ENCODE data around the gene ACP3. TPM values are rescaled to one million over a fixed set of nuclear protein-coding genes. Genes with fewer than 3 reads are reported as not detected.

Gene ACP3
- total RNA-seq, 4 donors from 2014 or later, result 1.0 to 41.3 (median 7.9) TPM

DNA sequence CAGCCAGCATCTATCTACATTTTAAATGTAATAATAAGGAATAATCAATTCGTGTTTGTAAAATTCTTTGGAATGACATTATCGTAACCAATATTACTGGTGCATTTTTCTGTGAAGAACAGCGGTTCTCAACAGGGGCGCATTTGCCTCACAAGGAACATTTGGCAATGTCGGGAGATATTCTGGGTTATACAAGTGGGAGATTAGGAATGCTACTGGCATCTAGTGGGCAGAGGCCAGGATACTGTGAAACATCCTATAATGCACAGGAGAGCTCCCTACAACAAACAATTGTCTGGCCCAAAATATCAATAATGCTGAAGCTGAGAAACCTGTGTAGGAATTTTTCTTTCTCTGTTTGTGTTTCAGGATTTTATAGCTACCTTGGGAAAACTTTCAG is 25.0 kb downstream of the ACP3 start:
- TF ChIP-seq, protein P1, sequence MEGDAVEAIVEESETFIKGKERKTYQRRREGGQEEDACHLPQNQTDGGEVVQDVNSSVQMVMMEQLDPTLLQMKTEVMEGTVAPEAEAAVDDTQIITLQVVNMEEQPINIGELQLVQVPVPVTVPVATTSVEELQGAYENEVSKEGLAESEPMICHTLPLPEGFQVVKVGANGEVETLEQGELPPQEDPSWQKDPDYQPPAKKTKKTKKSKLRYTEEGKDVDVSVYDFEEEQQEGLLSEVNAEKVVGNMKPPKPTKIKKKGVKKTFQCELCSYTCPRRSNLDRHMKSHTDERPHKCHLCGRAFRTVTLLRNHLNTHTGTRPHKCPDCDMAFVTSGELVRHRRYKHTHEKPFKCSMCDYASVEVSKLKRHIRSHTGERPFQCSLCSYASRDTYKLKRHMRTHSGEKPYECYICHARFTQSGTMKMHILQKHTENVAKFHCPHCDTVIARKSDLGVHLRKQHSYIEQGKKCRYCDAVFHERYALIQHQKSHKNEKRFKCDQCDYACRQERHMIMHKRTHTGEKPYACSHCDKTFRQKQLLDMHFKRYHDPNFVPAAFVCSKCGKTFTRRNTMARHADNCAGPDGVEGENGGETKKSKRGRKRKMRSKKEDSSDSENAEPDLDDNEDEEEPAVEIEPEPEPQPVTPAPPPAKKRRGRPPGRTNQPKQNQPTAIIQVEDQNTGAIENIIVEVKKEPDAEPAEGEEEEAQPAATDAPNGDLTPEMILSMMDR (IDR thresholded peaks at IDR 0.05), result peak in 1 of 6 experiments; percentile 12
- TF ChIP-seq POLR2A (IDR thresholded peaks at IDR 0.05), result no peak
- no peaks in the 10 kb centered on the region for H3K27me3 ChIP-seq
- no peak overlapping the region for H3K27ac ChIP-seq
- no peak for DNase-seq
- no peaks in the 10 kb centered on the region for H3K4me1 ChIP-seq
- H3K9me3 ChIP-seq, result no peaks in the 10 kb centered on the region
- H3K4me3 ChIP-seq, result no peak overlapping the region
- H3K36me3 ChIP-seq, result no peaks in the 10 kb centered on the region

DNA sequence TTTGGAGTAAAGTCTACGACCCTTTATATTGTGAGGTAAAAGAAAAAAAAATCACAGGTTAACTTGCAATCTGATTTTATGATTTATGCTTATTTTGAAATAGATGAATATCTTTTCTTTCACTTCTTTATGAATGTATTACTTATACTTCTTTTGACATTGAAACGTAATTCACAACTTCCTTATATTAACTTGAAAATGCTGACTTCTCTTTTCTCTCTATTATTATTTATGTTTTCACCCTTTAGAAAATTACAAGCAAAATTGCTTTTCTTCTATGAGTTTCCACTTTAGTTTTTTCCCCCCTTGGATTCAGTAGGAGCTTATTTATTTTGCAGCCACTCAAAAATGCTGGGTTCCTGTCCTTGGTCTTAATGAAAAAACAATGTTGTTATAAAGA is 25.4 kb downstream of the ACP3 start:
- no peak overlapping the region for H3K4me3 ChIP-seq
- TF ChIP-seq, protein P1 (IDR thresholded peaks at IDR 0.05), result no peak
- no peak for TF ChIP-seq POLR2A (IDR thresholded peaks at IDR 0.05)

DNA sequence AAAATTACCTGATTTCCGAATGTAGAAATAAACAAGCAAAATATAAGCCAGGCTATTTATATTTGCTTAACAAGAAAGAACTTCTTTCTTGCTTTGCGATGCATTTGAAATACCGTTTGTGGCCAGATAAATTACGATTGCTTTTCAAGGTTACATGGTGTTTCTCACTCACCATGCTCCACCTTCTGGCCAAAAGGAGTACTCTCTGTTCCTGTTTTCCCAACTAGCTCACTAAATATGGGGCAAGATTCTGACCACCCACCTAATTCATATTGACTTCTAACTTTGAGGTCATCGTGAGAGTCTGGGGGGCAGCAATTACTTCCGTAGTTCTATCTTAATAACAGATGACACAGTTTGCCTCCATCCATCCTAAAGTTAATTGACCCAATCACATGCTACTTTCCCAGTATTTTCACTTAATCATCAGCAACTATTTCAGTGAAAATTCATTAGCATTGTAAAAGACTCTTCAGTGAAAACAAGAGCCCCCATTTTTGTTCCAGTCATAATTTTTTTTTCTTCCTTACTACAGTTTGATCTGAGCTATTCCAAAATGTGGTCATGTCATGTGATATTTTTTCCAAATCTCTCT is 25.9 kb downstream of the ACP3 start:
- Histone ChIP-seq H3K4me1 (no peaks in the 10 kb centered on the region), H3K4me3 (no peak overlapping the region), H3K27me3 (no peaks in the 10 kb centered on the region), H3K36me3 (no peaks in the 10 kb centered on the region), H3K27ac (no peak overlapping the region), H3K9me3 (no peaks in the 10 kb centered on the region)
- no peak for TF ChIP-seq POLR2A (IDR thresholded peaks at IDR 0.05)
- TF ChIP-seq, protein P1 (IDR thresholded peaks at IDR 0.05), result peak; percentile 39 to 94 (median 79)
- DNase-seq, result peak in 1 of 3 donors; percentile 65

More for the DNA sequence above, 25.4 kb downstream of the ACP3 start:
- Histone ChIP-seq H3K27me3 (no peaks in the 10 kb centered on the region), H3K4me1 (no peaks in the 10 kb centered on the region), H3K27ac (no peak overlapping the region), H3K36me3 (no peaks in the 10 kb centered on the region), H3K9me3 (no peaks in the 10 kb centered on the region)
- no peak for DNase-seq

DNA sequence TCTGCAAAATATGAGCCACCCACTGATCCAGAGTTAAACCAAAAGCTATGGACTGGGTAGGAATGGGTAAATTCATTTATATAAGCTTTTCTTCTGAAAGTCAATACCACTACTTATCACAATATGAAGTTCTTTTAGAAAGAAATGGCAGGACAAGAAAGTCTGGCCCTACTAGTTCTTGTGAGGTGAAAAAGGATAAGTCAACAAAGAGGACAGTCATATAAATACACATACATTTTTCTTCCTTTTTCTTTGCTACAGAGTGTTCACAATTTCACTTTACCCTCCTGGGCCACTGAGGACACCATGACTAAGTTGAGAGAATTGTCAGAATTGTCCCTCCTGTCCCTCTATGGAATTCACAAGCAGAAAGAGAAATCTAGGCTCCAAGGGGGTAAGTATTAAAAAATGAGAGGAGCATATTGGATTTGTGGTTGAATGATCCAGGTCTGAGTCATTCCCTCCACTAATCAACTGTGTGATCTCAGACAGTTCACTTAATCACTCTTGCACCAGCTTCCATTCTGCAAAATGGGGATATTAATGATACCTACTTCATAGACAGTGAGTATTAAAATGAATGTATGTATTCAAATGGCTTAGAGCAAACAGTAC is 27.6 kb downstream of the ACP3 start:
- no peak for DNase-seq
- Histone ChIP-seq H3K27ac (no peak overlapping the region), H3K4me3 (no peak overlapping the region), H3K4me1 (no peaks in the 10 kb centered on the region), H3K9me3 (no peaks in the 10 kb centered on the region), H3K27me3 (no peaks in the 10 kb centered on the region), H3K36me3 (no peaks in the 10 kb centered on the region)
- TF ChIP-seq POLR2A (IDR thresholded peaks at IDR 0.05), result no peak
- TF ChIP-seq, protein P1 (IDR thresholded peaks at IDR 0.05), result no peak

DNA sequence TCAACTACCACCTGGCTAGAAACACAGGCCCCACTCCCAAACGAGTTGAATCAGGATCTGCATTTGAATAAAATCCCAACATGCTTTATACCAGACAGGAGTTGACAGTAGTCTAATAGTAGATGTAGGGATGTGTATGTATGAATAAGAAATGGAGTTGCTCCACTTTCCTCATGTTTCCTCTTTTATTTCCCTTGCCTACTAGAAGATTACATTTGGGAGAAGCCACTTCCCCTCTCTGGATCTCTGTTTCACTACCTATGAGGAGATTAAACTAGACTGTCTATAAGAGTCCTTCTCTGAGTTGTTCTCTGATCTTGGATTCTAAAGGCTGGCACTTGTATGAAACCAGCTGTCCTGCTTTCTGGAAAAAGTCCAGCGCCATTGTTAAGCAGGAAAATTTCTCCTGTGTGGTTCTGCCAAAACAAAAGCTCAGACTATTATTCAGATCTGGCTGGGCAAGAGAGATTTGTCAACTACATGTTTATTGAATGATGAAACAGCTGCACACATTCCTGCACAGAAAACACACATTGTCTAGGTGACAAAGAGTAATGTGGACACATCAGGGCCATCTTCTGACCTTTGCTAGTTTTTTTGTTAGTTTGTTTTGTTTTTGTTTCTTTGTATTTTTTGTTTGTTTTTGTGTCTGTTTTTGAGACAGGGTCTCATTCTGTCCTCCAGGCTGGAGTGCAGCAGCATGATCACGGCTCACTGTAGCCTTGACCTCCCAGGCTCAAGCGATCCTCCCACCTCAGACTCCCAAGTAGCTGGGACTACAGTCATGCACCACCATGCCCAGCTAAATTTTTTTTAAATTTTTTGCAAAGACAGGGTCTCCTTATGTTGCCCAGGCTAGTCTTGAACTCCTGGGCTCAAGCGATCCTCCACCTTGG is 29.9 kb downstream of the ACP3 start:
- Histone ChIP-seq H3K9me3 (no peaks in the 10 kb centered on the region), H3K36me3 (no peaks in the 10 kb centered on the region), H3K4me3 (no peak overlapping the region), H3K27me3 (no peaks in the 10 kb centered on the region), H3K27ac (no peak overlapping the region), H3K4me1 (no peaks in the 10 kb centered on the region)
- no peak for DNase-seq
- TF ChIP-seq POLR2A (IDR thresholded peaks at IDR 0.05), result no peak
- TF ChIP-seq, protein P1 (IDR thresholded peaks at IDR 0.05), result no peak
